ENCODE measurements around the gene CLCNKA.

DNA sequence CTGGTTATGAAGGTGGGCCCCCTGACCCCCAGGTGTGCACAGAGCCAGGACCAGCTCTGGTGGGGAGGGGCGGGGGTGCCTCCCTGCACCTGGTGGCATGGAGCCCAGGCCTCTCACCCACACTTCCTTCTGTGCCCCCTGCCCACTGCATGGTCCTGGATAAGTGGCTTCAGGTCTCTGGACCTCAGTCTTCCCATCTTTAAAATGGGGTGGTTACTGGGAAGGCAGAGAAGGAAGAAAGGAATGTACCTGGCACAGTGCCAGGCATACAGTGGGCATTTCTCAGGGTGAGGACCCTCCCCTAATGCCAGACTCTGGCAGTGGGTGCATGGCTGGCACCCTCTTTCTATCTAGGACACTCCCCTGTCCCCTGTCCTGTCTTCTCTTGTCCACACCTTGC lies 7.5 kb downstream of the CLCNKA start:
- TF ChIP-seq, protein P1, sequence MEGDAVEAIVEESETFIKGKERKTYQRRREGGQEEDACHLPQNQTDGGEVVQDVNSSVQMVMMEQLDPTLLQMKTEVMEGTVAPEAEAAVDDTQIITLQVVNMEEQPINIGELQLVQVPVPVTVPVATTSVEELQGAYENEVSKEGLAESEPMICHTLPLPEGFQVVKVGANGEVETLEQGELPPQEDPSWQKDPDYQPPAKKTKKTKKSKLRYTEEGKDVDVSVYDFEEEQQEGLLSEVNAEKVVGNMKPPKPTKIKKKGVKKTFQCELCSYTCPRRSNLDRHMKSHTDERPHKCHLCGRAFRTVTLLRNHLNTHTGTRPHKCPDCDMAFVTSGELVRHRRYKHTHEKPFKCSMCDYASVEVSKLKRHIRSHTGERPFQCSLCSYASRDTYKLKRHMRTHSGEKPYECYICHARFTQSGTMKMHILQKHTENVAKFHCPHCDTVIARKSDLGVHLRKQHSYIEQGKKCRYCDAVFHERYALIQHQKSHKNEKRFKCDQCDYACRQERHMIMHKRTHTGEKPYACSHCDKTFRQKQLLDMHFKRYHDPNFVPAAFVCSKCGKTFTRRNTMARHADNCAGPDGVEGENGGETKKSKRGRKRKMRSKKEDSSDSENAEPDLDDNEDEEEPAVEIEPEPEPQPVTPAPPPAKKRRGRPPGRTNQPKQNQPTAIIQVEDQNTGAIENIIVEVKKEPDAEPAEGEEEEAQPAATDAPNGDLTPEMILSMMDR (IDR thresholded peaks at IDR 0.05): no peak
- no peak for TF ChIP-seq POLR2A (IDR thresholded peaks at IDR 0.05)

Measured in ovary (tissue), 3 donors.